ENCODE results near the gene PPP1CB. TPM values are rescaled to one million over a fixed set of nuclear protein-coding genes. Genes with fewer than 3 reads are reported as not detected.
A peak's percentile ranks its signal among the peaks of the same experiment; 100 is the strongest.

PPP1CB gene
- total RNA-seq, 1 donor from 2014 or later: 461 TPM

- Histone ChIP-seq H3K4me1 (peaks cover 18% of the 10 kb centered on the region), H3K27me3 (ENCODE audit: low read depth) (no peaks in the 10 kb centered on the region), H3K27ac (replicated peaks) (no peak overlapping the region), H3K9me3 (replicated peaks) (peaks cover 13% of the 10 kb centered on the region), H3K4me3 (no peak overlapping the region), H3K36me3 (no peaks in the 10 kb centered on the region)
- intact Hi-C loops (cut with micrococcal nuclease): no loop called here
- no peak for TF ChIP-seq CTCF (IDR thresholded peaks at IDR 0.05; ENCODE audit: borderline replicate concordance)
- no peak for DNase-seq
Observed at GRCh38 chr2:28707592-28707991, 44.0 kb upstream of the PPP1CB start.

- no peak for DNase-seq
- Histone ChIP-seq H3K4me1 (peaks cover 15% of the 10 kb centered on the region), H3K36me3 (no peaks in the 10 kb centered on the region), H3K9me3 (replicated peaks) (peaks cover 13% of the 10 kb centered on the region), H3K27me3 (ENCODE audit: low read depth) (no peaks in the 10 kb centered on the region), H3K4me3 (no peak overlapping the region), H3K27ac (replicated peaks) (no peak overlapping the region)
- intact Hi-C loops (cut with micrococcal nuclease): no loop called here
- TF ChIP-seq CTCF (IDR thresholded peaks at IDR 0.05; ENCODE audit: borderline replicate concordance): no peak
Observed at GRCh38 chr2:28709101-28709500, 42.5 kb upstream of the PPP1CB start.

GRCh38 chr2:28710545-28710944, 41.1 kb upstream of the PPP1CB start:
- no peak for DNase-seq
- TF ChIP-seq CTCF (IDR thresholded peaks at IDR 0.05; ENCODE audit: borderline replicate concordance): no peak
- H3K27ac ChIP-seq (replicated peaks): no peak overlapping the region
- H3K36me3 ChIP-seq: no peaks in the 10 kb centered on the region
- H3K9me3 ChIP-seq (replicated peaks): peaks cover 3% of the 10 kb centered on the region
- H3K4me3 ChIP-seq: no peak overlapping the region
- intact Hi-C loops (cut with micrococcal nuclease): no loop called here
- no peaks in the 10 kb centered on the region for H3K27me3 ChIP-seq (ENCODE audit: low read depth)
- H3K4me1 ChIP-seq: peaks cover 15% of the 10 kb centered on the region

GRCh38 chr2:28713577-28714298, 37.9 kb upstream of the PPP1CB start:
- Histone ChIP-seq H3K4me1 (peaks cover 30% of the 10 kb centered on the region), H3K4me3 (no peak overlapping the region), H3K27me3 (ENCODE audit: low read depth) (no peaks in the 10 kb centered on the region), H3K36me3 (no peaks in the 10 kb centered on the region), H3K9me3 (replicated peaks) (no peaks in the 10 kb centered on the region), H3K27ac (replicated peaks) (no peak overlapping the region)
- intact Hi-C loops (cut with micrococcal nuclease): no loop called here
- no peak for DNase-seq
- no peak for TF ChIP-seq CTCF (IDR thresholded peaks at IDR 0.05; ENCODE audit: borderline replicate concordance)

GRCh38 chr2:28716265-28716865, 35.3 kb upstream of the PPP1CB start:
- DNase-seq: no peak
- intact Hi-C loops (cut with micrococcal nuclease): no loop called here
- no peak for TF ChIP-seq CTCF (IDR thresholded peaks at IDR 0.05; ENCODE audit: borderline replicate concordance)
- Histone ChIP-seq H3K27me3 (ENCODE audit: low read depth) (no peaks in the 10 kb centered on the region), H3K36me3 (no peaks in the 10 kb centered on the region), H3K4me1 (peaks cover 19% of the 10 kb centered on the region), H3K9me3 (replicated peaks) (peaks cover 5% of the 10 kb centered on the region), H3K27ac (replicated peaks) (peak overlapping the region; percentile 73), H3K4me3 (no peak overlapping the region)
